Mesenteric fat pad (tissue), 1 donor: ENCODE data around the gene PPFIA2. TPM values are rescaled to one million over a fixed set of nuclear protein-coding genes. Genes with fewer than 3 reads are reported as not detected.

ENCODE experiments used
- DNase-seq: peaks from one replicate; pipeline ENCODE4 v3.0.0-alpha.2; 2020; ENCODE audit warnings: low spot score
- total RNA-seq: library from RNA; stranded (reverse); fragmentation: NEBNext Ultra II Directional; extraction: Animal tissue kit (Norgen Biotek cat#: 25700); gene quantifications from one replicate; pipeline ENCODE4 v1.2.1, GENCODE V29; 2021
- donor health status: DM: yes; HTN: yes; CAD: no.

The PPFIA2 gene
- total RNA-seq, 1 donor from 2014 or later, result 2.7 TPM

DNA sequence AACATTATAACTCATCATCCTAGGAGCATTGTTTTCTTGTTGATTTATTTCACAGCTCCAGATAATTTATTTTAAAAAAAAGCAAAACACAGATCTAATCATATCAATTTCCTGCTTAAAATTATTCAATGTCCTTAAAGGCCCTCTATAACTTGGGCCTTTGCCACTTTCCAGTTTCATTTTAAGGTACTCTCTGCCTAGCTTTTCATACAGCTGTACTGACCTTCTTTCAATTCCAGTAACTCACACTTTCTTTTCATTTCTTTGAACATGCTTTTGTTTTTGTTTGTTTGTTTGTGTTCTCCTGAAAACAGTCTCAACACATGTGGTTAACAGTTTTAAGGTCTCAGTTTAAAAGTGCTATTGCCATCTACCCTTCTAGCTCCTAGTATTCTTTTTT is 399.4 kb downstream of the PPFIA2 start:
- no peak for DNase-seq

DNA sequence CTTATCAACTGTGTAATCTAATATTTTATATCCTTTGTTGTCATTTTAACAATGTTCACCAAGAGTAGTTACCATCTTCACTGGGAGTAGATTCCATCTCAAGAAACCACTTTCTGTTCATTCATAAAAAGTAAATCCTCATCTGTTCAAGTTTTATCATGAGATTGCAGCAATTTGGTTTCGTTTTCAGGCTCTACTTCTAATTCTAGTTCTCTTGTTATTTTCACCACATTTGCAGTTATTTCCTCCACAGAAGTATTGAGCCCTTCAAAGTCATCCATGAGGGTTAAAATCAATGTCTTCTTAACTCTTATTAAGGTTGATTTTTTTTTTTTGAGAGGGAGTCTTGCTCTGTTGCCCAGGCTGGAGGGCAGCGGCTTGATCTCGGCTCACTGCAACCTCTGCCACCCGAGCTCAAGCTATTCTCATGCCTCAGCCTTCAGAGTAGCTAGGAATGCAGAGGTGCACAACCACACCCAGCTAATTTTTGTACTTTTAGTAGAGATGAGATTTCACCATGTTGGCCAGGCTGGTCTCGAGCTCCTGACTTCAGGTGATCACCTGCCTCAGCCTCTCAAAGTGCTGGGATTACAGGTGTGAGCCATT is 404.7 kb downstream of the PPFIA2 start:
- no peak for DNase-seq

DNA sequence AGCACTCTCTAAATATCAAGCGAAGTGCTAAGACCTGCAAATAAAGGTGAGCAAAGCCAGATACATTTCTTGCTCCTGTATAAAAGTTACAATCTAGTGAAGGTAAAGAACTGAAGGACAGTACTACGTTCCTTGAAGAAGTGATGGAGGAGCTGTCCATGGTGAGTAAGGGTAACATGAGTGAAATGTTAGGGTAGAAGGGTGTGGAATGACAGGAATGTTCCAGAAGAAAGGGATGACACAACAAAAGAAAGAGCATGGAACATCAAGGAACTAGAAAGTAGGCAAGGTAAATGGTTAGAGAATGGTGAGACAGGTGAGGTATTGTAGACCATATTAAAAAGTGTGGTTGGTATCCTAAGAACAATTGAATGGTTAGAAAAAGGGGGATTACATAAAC is 408.8 kb downstream of the PPFIA2 start:
- no peak for DNase-seq

DNA sequence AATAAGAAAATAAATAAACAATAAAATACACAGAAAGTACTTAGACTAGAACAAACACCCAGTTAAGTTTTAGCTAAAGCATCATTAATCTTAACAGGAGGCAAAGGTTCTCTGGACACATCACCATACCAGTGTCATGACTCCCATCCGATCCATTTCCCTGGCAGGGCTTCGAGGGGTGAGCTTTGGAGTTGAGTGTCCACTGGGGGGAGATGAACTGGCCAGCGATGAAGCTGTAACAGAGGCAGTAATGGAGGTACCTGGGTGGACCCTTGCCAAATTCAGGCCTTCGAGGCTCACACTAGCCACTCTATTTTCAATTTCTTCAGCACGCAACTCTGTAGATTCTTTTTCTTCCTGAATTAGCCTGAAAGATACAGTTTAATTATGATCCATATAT is 411.7 kb downstream of the PPFIA2 start:
- no peak for DNase-seq

DNA sequence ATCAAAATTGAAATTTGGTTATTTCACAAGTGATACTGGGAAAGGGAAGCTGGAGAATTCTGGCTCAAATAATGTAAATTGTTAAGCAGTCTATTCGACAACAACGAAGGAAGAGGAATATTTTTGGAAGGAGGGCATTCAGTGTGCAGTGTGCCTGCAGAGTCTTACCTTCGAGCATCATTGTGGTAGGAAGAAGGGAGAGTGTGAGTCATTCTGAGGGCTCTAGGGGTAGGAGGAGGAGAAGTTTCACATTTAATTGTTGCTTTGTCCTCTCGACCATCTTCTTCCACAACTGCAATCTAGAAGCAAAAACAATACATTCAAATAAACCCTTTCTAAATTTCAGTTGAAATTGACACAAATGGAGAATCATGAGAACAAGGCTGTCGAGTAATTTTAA is 418.2 kb downstream of the PPFIA2 start:
- no peak for DNase-seq

DNA sequence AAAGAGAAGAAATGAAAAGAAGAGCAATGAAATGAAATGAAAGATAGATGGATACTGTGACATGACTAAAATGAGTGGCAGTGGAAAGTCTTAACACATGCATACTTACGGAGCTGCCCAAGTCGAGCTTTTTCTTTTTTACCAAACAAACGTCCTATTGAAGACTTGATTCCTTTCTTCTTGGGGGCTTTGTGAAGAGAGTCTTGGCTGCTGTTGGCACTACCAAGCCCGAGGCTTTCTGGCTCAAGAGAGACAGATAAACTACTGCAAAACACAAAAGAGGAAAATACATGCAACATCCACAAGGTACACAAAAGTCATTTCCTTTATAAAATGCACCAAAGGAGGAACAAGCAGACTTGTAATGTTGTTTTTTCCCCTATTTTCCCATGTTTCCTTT is 420.1 kb downstream of the PPFIA2 start:
- DNase-seq, result no peak

DNA sequence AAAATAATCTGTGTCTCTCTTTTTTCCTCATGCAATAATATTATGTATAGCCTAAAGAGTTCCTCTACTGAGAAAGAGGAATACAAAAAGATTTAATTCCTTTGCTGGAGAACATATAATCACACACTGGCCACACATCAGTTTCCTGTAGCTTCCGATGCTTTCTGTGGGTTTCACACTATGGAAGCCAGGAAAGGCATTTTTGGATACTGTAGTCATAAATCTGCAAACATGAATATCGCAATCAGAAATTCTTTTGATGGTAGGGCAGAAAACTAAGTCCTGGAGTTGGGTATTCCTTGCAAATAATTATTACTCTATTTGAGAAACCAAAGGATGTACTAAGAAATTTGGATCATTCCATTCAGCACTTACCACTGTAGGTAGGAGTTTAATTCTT is 421.3 kb downstream of the PPFIA2 start:
- no peak for DNase-seq

DNA sequence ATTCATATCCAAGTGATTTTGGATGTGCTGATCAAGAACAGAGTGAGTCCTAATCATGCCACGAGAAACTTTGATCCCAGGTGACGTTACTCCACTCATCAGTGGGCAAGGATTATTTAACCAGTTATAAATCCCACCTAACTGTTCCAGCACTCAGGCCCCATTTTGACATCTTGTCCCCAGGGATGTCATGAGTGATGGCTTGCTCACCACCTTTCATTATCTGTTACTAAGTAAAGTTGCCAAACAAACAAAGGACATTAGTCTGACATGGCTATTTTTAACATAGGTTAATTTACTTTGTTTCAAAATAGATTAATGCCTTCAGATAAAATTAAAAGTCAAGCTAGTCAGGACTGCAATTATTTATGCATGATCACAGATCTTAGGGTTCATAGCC is 425.3 kb downstream of the PPFIA2 start:
- no peak for DNase-seq

DNA sequence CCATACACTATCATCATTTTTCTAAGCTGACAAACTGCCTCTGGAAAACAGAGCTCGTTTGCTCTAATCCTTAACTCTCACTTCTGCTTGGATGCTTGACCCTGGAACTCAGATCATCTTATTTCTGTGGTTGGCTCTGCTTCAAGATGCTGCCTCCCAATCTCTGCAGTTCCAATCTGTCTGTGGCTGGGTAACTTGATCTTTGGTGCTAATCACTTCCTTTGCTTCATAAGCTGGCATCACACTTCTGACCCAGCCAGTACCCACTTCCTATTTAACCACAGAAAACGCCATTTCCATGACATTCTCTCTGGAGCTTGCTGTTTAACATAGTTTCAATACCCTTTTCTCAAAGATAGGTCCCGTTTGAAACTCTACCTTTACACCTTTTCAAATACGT is 427.1 kb downstream of the PPFIA2 start:
- DNase-seq, result no peak

DNA sequence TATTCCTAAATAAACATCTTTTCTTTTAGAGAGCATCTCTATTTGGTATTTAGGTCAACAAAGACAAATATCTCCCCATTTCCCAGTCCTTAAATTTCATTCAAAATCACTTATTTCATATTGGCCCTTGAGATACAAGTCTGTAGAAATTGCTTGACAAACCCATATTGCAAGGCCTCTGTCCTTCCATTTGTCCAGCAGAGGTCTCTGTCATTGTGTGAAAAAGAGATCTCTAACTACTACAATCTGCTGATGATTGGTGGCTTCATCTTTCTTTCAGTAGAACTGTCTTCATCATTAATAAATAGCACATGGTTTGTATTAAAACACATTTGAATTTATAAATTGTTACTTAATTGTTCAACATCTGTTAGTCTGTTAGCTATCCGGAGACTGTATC is 428.7 kb downstream of the PPFIA2 start:
- DNase-seq, result no peak

DNA sequence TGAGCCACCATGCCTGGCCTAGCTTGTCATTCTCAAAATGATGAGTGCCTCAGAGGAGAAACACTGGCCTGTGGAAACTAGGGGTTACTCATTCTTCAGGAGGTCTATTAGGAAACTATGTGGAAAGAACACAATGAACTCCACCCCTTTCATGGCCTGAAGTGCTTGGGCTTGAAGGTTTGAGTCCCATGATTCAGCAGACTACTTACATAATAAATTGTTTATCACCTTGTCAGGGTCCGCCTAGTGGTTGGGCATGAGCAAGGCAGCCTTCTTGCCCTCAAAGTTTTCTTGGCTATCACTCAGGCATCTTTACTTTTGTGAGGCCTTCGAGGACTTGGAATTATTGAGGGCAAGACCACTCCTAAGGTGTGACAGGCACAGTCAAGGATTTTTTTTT is 430.1 kb downstream of the PPFIA2 start:
- no peak for DNase-seq

DNA sequence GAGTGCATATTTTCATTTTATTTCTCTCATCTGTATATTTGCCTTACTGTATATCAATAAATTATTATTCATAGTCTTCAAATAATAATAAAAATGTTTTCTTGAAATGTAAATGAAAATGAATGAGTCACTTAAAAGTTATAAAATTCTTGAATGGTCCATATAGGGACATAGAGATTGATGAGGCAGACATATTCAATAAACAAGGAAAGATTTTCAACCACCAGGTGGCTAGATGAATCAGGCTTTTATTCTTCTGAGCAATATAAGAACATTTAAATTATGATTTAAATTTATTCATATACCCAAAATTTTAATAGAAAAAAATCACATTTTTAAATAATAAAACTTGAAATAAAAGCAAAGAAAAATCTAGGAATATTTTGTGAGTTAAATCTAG is 431.7 kb downstream of the PPFIA2 start:
- DNase-seq, result no peak

DNA sequence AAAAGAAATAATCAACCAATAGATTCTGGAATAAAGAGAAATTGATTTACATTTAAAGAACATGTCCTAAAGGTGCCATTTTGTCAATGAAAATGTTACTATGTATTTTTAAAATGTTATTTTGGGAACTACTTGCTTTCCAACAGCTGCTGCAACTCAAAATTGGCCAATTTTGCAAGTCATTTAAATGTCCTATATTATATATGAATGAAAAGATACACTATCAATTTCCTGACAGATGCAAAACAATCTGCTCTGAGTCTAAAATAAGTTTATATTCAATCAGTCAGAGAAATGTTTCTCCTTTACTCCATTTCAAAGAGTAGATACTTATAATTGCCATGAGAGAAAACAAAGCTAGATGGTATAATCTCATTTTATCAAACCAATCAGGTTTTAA is 434.1 kb downstream of the PPFIA2 start:
- DNase-seq, result no peak

DNA sequence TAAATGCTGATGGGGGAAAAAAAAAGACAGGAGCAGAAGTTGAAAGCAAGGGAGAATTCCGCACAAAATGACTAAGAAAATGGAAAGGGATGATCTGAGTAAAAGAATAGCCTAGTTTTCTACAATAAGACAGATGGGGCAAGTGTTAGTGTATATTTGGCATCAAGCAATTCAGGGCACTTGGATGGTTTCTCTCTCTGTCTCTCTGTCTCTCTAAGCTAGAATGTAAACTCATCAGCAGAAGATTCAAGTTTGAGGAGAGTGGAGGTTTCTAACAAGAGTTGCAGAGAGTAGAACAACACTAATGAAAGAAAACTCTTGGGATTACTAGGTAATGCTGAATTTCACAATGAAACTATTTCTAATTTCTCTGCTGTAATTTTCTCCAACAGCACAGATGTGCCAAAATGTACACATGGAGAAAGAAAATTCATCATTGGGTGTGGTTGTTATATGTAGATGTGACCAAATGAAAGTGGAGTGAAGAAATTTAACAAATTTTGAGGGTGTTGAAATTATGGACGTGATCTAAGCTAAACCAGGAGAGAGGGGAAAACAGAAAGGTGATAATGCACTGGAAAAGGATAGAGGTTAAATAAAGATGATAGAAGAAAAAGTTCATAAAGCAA is 444.1 kb downstream of the PPFIA2 start:
- DNase-seq, result no peak

DNA sequence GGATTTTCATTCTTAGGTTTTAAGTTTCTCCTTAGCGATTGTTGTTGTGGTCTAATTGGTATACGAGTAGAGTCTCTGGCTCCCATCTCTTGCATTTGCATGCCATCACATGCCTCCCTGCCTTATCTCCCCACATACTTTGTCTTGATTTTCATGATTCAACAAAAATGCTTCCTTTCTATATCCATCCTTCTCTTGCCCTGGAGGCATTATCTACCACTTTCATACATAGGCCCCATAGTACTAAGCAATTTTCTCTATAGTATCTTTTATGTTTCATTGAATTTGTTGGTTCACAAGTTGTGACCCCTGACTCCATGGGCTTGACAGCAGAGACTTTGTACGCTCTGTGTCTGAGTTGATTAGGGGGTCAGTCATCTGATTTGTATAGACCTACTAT is 455.2 kb downstream of the PPFIA2 start:
- no peak for DNase-seq

DNA sequence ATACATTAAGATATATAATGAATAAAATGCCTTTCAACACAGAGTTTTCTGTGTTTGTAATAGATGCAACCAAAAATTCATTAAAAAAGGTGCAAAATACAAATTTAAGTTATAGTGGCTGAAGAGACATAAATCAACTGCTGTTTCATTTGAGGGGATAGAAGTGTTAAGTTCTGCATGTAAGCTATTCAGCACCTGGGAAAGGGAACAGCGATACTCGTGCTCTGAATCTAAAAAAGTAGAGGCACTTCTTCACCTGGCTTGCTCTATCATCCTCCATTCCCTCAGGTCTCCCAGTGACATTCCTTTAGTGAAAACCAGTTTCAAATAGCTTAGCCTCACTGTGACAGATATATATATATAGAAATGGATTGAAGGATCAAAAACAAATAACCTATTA is 458.7 kb downstream of the PPFIA2 start:
- no peak for DNase-seq

DNA sequence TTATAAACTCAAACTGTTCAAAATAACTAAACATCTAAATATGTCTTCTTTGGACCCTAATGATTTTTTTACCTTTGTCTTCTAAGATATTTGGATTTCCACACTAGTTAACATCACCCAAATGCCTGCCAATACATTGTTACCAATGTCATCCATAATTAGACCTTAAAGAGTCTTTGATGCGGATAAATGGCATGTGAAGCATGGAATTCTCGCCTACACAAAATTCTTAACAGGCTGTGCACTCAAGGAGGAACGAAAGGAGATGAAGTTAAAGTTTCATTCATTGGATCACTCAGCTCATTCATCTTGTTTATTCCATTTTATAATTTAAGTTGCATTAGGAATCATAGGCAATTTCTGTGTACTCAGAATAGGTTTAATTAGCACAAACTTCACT is 461.5 kb downstream of the PPFIA2 start:
- DNase-seq, result no peak

DNA sequence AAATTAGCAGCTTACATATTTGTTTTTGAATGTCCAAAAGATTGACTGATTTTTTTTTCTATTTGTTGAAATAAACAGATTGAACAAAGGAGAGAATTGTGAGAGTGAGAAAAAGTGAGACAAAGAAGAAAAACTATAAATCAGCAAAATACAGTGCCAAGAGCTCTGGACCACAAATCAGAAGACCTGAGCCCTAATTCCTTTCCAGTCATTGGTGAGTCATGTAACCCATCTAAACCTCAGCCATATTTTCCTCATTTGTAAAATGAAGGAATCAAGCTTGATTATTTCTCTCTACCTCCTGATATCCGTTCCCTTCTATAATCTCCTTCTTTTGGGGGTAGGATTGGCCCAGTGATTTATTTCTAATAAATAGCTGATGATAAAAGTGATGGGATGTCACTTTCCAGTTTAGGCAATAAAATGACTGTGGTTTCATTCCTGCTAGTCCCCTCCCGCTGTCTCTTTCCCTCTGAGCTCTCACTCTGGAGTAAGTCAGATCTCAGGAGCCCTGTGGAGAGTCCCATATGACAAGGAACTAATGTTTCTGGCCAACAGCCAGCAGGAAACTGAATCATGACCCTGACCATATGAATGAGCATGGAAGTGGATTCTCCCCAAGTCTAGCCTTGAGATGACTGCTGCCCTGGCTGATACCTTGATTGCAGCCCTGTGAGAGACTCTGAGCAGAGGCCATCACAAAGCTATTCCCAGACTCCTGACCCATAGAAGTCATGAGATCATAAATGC is 462.4 kb downstream of the PPFIA2 start:
- DNase-seq, result no peak

DNA sequence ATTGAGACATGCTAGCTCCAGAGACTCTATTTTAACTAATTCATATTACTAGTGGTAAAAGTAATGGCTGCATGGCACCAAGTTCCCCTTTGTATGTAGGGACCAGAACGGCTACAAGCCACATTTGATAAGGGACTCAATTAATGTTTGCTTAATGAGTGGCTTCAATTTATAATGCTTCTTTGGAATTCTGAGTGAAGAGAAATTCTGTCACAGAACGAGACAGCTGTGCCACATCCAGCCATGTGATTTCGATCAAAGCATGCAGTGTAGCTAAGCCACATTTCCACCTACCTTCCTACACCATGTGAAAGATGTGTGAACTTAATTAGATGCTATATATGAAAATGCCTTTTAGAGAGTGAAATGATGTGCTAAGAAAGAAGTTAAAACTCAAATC is 463.9 kb downstream of the PPFIA2 start:
- DNase-seq, result no peak

DNA sequence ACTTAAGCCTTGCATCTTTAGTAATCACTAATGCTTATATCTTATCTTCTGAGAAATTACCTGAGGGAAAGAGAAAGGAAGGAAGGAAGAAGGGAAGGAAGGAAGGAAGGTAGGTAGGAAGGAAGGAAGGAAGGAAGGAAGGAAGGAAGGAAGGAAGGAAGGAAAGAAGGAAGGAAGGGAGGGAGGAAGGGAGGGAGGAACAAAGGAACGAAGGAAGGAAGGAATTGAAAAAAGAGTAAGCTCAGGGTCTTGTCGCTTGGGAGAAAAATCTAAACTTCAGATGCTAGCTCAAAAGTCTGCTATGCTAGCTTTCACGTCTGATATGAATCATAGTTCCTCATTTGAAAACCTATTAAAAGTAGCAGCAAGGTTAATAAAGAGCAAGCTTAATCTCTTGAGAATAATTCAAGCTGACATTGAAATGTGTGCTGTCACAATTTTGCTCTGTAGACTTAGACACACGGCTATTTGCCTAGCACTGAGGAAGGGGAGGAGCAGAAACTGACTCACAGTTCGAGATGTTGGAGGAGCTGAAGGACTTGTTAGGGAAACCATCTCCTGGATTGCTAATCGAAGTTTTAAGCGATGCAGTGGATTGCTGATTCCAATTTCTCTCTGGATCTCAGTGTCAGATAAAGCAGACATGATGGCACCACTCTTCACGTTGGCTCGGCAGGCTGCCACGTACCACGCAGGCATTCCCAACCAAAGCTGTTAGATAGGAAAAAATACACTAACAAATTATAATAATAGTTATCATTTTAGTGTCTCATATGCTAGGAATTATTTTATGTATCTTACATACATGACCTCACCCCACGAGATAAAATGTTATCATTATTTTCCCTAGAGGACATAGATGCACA is 464.6 kb downstream of the PPFIA2 start:
- no peak for DNase-seq

DNA sequence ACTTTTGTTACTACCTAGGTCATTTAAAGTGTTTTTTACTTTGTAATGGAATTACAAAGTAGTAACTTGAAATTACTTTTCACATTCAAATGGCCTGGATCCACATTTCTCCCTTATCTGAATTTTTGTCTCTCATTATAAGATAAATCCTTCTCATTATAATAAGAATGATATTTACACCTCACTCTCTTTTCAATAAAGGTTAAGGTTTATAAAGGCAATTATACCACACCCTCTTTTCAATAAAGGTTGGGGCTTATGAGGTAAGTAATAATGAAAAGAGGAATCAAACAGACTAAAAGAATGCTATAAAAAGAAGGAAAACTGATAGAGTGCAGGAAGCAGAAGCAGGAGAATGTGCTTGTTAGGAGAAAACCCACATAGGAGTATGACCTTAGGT is 470.5 kb downstream of the PPFIA2 start:
- DNase-seq, result no peak

DNA sequence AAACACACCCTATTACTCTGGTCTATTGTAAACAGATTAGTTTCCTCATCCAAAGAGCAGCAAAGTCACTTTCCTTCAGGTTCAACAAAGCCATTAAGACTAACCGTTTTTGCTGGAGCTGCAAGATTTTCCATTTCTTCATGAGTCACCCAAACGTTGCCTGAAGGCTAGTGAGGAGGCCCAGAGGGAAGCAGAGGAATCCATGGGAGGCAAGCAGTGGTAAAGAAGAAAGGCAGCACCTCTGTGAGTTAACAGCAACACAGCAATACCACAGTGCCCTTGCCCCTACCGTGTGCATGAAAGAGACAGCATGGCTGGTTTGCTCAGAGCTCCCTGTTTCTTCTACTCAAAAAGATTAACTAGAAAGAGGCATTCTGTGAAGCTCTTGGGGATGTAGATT is 475.0 kb downstream of the PPFIA2 start:
- no peak for DNase-seq
